Psoas muscle (tissue), 8 donors: ENCODE results near the gene DDA1. TPM values are rescaled to one million over a fixed set of nuclear protein-coding genes. Genes with fewer than 3 reads are reported as not detected.
A peak's percentile ranks its signal among the peaks of the same experiment; 100 is the strongest.

Experiments used
- ATAC-seq, 4 donors: fragments of 200-7000 bp; cut with Tn5 transposase; one replicate each; pipeline ENCODE4 v1.9.1; 2020; ENCODE audit warnings: moderate library complexity in 3 of 4, mild to moderate bottlenecking in 2 of 4
- DNase-seq, 2 donors: peaks; one replicate each; pipeline ENCODE4 v3.0.0-alpha.2; 2020
- H3K27ac ChIP-seq: fragments of 200-600 bp; one replicate; pipeline ENCODE4 v1.8.0; 2022
- H3K27me3 ChIP-seq, 3 donors: fragments of 200-600 bp in 1 of 3; one replicate each; pipeline versions ENCODE4 v1.6.1 to v1.8.0; 2013 to 2022; ENCODE audit warnings: low read length in 2 of 3, mild to moderate bottlenecking in 2 of 3, moderate library complexity in 1 of 3; ENCODE audit not compliant: insufficient read depth in 3 of 3
- H3K36me3 ChIP-seq, 2 donors: fragments of 200-600 bp in 1 of 2; one replicate each; pipeline versions ENCODE4 v1.6.1 to v1.8.0; 2013 to 2022; ENCODE audit warnings: low read depth in 1 of 2, mild to moderate bottlenecking in 1 of 2, moderate library complexity in 1 of 2; ENCODE audit not compliant: insufficient read depth in 1 of 2
- H3K4me1 ChIP-seq: fragments of 200-600 bp; one replicate; pipeline ENCODE4 v1.8.0; 2022
- H3K4me3 ChIP-seq: fragments of 200-600 bp; one replicate; pipeline ENCODE4 v1.8.0; 2022; ENCODE audit warnings: mild to moderate bottlenecking
- H3K9me3 ChIP-seq: fragments of 200-600 bp; one replicate; pipeline ENCODE4 v1.8.0; 2022
- CTCF ChIP-seq: fragments of 200-600 bp; IDR thresholded peaks from one replicate; pipeline ENCODE4 v1.8.0; 2022; ENCODE audit warnings: antibody characterized with exemption
- WGBS, 3 donors: extraction: QIAGEN DNeasy Blood & Tissue Kit; methylation state at CpG; one replicate each; pipeline versions ENCODE4 v1.1.6 to v1.1.7; 2013; 5-methylcytosine and 5-hydroxymethylcytosine counted together
- intact Hi-C, 2 donors: fragments of 100-400 bp; cut with DNase I; formaldehyde crosslinking; loops; one replicate each; pipeline versions ENCODE4 v1.11.0 to v1.14.2; 2022
- polyA plus RNA-seq, 3 donors: library from polyadenylated mRNA; stranded (reverse); fragments of 200-250 nt; gene quantifications; one replicate each; pipeline ENCODE4 v1.2.3, GENCODE V29; 2013
- total RNA-seq, 4 donors: library from RNA; stranded (reverse); fragmentation: NEBNext Ultra II Directional in 2 of 4; extraction: Animal tissue kit (Norgen Biotek cat#: 25700) in 2 of 4; gene quantifications; one replicate each; pipeline versions ENCODE4 v1.2.1 to v1.2.4, GENCODE V29; 2021 to 2023
- donor health status: healthy with polysubstance abuse.
- donor health status: DM: no; HTN: no; CAD: no; lungs with moderate emphysema.
- donor health status: Bipolar disorder and iron deficiency.
- donor health status: healthy.
- donor health status: DM: yes; HTN: yes; CAD: no.
- donor health status: DM: no; HTN: no; CAD: no.
- donor health status: DM: no; HTN: no; CAD: no.
- donor health status: DM: yes; HTN: yes; CAD: no.

The DDA1 gene
- total and polyA plus RNA-seq, 7 donors = 21.5 to 90.4 (median 35.4) TPM

GRCh38 chr19:17348700-17349099 lies 39.3 kb downstream of the DDA1 start:
- intact Hi-C loops = loop anchor here (5.0 kb wide), 1 partner anchor 119 kb away; no protein-coding TSS in a partner anchor
- WGBS, 3 donors = 6 to 12% (median 9%) methylated on average over 12 of the region's 12 CpGs
- Histone ChIP-seq H3K9me3 (no peaks in the 10 kb centered on the region), H3K36me3 (peaks cover 0 to 3% of the 10 kb centered on the region in 2 donors), H3K4me1 (peaks cover 26% of the 10 kb centered on the region), H3K27ac (peak overlapping the region; percentile 65), H3K27me3 (no peaks in the 10 kb centered on the region), H3K4me3 (no peak overlapping the region)
- no peak for TF ChIP-seq CTCF
- peak; percentile 29 to 64 (median 46) for ATAC-seq
- DNase-seq = peak; percentile 77 to 85

- Histone ChIP-seq H3K27ac (no peak overlapping the region), H3K9me3 (no peaks in the 10 kb centered on the region), H3K36me3 (no peaks in the 10 kb centered on the region), H3K4me1 (peaks cover 19% of the 10 kb centered on the region), H3K4me3 (no peak overlapping the region), H3K27me3 (no peaks in the 10 kb centered on the region)
- no peak for TF ChIP-seq CTCF
- 87 to 89% (median 88%) methylated on average over 45 of the region's 45 CpGs for WGBS, 3 donors
- DNase-seq (no peak), ATAC-seq (no peak)
- intact Hi-C loops = no loop called here
Measured at GRCh38 chr19:17351815-17352435, 42.6 kb downstream of the DDA1 start.

GRCh38 chr19:17352608-17353280 lies 43.4 kb downstream of the DDA1 start:
- ATAC-seq (no peak), DNase-seq (no peak)
- no peaks in the 10 kb centered on the region for H3K36me3 ChIP-seq
- intact Hi-C loops = no loop called here
- no peak overlapping the region for H3K27ac ChIP-seq
- H3K27me3 ChIP-seq = no peaks in the 10 kb centered on the region
- H3K9me3 ChIP-seq = no peaks in the 10 kb centered on the region
- 27 to 37% (median 30%) methylated on average over 11 to 14 of the region's 14 CpGs for WGBS, 3 donors
- H3K4me1 ChIP-seq = peaks cover 11% of the 10 kb centered on the region
- no peak for TF ChIP-seq CTCF
- H3K4me3 ChIP-seq = no peak overlapping the region

- DNase-seq (no peak), ATAC-seq (no peak)
- Histone ChIP-seq H3K9me3 (no peaks in the 10 kb centered on the region), H3K36me3 (no peaks in the 10 kb centered on the region), H3K27me3 (no peaks in the 10 kb centered on the region), H3K4me3 (no peak overlapping the region), H3K27ac (no peak overlapping the region), H3K4me1 (peaks cover 4% of the 10 kb centered on the region)
- no peak for TF ChIP-seq CTCF
- intact Hi-C loops = no loop called here
- WGBS, 3 donors = 72 to 79% (median 75%) methylated on average over 8 of the region's 8 CpGs
Measured at GRCh38 chr19:17353386-17353785, 44.0 kb downstream of the DDA1 start.
